Measurements from ENCODE around the gene ADARB1. TPM values are rescaled to one million over a fixed set of nuclear protein-coding genes. Genes with fewer than 3 reads are reported as not detected.

The ADARB1 gene
- total and polyA plus RNA-seq, 9 of the 15 experiments (the other 6 are each of a cell fraction or from before 2014, with no cell fraction given), result 6.7 to 16.0 (median 8.3) TPM

DNA sequence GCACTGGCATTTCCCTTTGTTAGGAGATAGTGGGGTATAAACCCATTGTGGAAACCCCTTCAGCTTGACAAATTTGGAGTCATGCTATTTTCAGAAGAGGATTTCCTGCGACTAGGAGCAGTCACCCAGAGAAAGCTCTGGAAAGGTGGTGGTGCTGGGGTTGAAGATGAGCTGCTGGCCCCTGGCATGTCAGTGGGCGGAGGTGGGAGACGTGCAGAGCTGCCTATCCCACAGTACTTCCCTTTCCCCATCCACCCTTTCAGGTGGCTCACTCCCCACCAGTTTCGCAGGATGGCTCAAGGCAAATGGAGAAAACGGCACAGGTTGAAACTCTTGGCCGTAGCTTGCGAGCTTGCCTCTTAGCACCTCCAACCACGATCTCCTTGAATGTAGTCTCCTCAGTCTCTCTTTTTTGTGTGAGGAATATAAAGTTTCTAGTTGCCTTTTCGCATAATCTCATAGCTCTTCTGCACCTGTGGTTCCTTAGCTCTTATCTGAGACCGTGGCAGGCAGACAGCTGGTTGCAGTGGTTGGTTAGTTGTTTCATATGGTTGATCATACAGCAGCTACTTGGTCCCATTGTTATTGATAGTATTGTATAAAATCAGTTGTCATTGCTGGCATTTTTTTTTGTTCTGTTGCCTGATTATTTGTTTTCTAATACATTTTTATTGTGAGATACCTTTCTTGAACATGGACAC, 48.2 kb downstream of the ADARB1 start (continued):
- no peak for TF ChIP-seq ZBTB9 (CRISPR knock-in tag; IDR thresholded peaks at IDR 0.05)
- no peak for TF ChIP-seq TEAD2 (tag; IDR thresholded peaks at IDR 0.05)
- TF ChIP-seq, protein P1, sequence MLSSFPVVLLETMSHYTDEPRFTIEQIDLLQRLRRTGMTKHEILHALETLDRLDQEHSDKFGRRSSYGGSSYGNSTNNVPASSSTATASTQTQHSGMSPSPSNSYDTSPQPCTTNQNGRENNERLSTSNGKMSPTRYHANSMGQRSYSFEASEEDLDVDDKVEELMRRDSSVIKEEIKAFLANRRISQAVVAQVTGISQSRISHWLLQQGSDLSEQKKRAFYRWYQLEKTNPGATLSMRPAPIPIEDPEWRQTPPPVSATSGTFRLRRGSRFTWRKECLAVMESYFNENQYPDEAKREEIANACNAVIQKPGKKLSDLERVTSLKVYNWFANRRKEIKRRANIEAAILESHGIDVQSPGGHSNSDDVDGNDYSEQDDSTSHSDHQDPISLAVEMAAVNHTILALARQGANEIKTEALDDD (IDR thresholded peaks at IDR 0.05), result peak; percentile 86
- no peak for TF ChIP-seq SREBF1 (IDR thresholded peaks at IDR 0.05; ENCODE audit: borderline replicate concordance, low read depth, low read length)
- no peak for TF ChIP-seq NCOR1 (IDR thresholded peaks at IDR 0.05)

DNA sequence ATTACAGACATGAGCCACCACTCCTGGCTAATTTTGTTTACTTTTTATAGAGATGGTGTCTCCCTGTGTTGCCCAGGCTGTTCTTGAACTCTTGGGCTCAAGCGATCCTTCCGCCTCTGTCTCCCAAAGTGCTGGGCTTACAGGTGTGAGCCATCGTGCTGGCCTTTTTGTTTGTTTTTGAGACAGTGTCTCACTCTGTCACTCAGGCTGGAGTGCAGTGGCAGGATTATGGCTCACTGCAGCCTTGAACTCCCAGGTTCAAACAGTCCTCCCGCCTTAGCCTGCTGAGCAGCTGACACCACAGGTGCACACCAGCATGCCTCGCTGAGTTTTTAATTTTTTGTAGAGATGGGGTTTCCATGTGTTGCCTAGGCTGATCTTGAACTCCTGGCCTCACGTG, 49.1 kb downstream of the ADARB1 start:
- WGBS (ENCODE audit: insufficient coverage, low coverage, missing lambda C conversion rate), result 41% methylated on average over 6 of the region's 6 CpGs
- H2AFZ ChIP-seq (ENCODE audit: low read depth, low read length), result no peak overlapping the region
- H3K4me2 ChIP-seq (ENCODE audit: insufficient read depth, low read length), result no peak overlapping the region
- no peak overlapping the region for H3K4me3 ChIP-seq
- ChIA-PET CTCF (ENCODE audit: low intra/inter-chr PET ratio) (no interaction called here), POLR2A (no interaction called here)
- H3K27ac ChIP-seq (ENCODE audit: extremely low read depth, low read depth, low read length), result no peak overlapping the region
- H3K4me1 ChIP-seq (replicated peaks in 1 of 2; ENCODE audit: control insufficient read depth in 2 of 2, insufficient read depth in 2 of 2, low read length in 2 of 2), result no peaks in the 10 kb centered on the region; a peak in 1 of 5 replicates
- H3K79me2 ChIP-seq (ENCODE audit: control insufficient read depth, insufficient read depth, low read length), result no peaks in the 10 kb centered on the region
- FAIRE-seq, result no peak
- no TSS peak for BruUV-seq (replicated peaks)
- no peak for ATAC-seq
- in situ Hi-C loops (cut with MboI) (no loop called here), intact Hi-C loops (cut with micrococcal nuclease) (no loop called here)
- H4K20me1 ChIP-seq (replicated peaks; ENCODE audit: control insufficient read depth, insufficient read depth, low read length), result 0 out of 2 replicates have a peak, but pooled peaks cover 4% of the 10 kb centered on the region
- no peaks in the 10 kb centered on the region for H3K36me3 ChIP-seq (ENCODE audit: control insufficient read depth, insufficient read depth, low read length)
- DNase-seq (ENCODE audit: extremely low read depth in 1 of 4, low spot score in 3 of 4), result no peak
- H3K9me1 ChIP-seq (ENCODE audit: control insufficient read depth, insufficient read depth, low read length), result no peaks in the 10 kb centered on the region
- no peaks in the 10 kb centered on the region for H3K9me3 ChIP-seq (replicated peaks; ENCODE audit: control insufficient read depth, insufficient read depth, low read depth, low read length)
- H3K9ac ChIP-seq (ENCODE audit: insufficient read depth in 1 of 2, low read depth in 2 of 2, low read length in 2 of 2), result no peak overlapping the region
- H3K27me3 ChIP-seq (ENCODE audit: control insufficient read depth in 2 of 2, insufficient read depth in 2 of 2, low read length in 2 of 2), result no peaks in the 10 kb centered on the region; a peak in 1 of 5 replicates
- TF ChIP-seq ZNF282 (CRISPR knock-in tag; IDR thresholded peaks at IDR 0.05), result no peak
- TF ChIP-seq ZNF449 (CRISPR knock-in tag; IDR thresholded peaks at IDR 0.05), result no peak
- TF ChIP-seq MTA3 (IDR thresholded peaks at IDR 0.05; ENCODE audit: borderline replicate concordance), result no peak
- TF ChIP-seq ZBTB8A (IDR thresholded peaks at IDR 0.05; ENCODE audit: partially characterized antibody), result no peak
- no peak for TF ChIP-seq ZNF124 (CRISPR knock-in tag; IDR thresholded peaks at IDR 0.05)
- no peak for TF ChIP-seq ZNF41 (CRISPR knock-in tag; conservative IDR thresholded peaks at IDR 0.05)
- no peak for TF ChIP-seq KDM2B (CRISPR knock-in tag; IDR thresholded peaks at IDR 0.05)
- TF ChIP-seq, protein P2, sequence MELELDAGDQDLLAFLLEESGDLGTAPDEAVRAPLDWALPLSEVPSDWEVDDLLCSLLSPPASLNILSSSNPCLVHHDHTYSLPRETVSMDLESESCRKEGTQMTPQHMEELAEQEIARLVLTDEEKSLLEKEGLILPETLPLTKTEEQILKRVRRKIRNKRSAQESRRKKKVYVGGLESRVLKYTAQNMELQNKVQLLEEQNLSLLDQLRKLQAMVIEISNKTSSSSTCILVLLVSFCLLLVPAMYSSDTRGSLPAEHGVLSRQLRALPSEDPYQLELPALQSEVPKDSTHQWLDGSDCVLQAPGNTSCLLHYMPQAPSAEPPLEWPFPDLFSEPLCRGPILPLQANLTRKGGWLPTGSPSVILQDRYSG (tag; conservative IDR thresholded peaks at IDR 0.05; ENCODE audit: low read depth), result no peak
- no peak for TF ChIP-seq ZNF3 (CRISPR knock-in tag; IDR thresholded peaks at IDR 0.05)
- TF ChIP-seq HIVEP1 (CRISPR knock-in tag; IDR thresholded peaks at IDR 0.05), result no peak
- TF ChIP-seq PHF21A (IDR thresholded peaks at IDR 0.05; ENCODE audit: borderline replicate concordance, low read depth), result no peak

Measured in K562 (cell line).